H9 (cell line): ENCODE data around the gene ULK4. TPM values are rescaled to one million over a fixed set of nuclear protein-coding genes. Genes with fewer than 3 reads are reported as not detected.
A peak's percentile ranks its signal among the peaks of the same experiment; 100 is the strongest.

Source experiments
- DNase-seq: peaks from one replicate; pipeline ENCODE4 v3.0.0-alpha.2; 2017
- H2AFZ ChIP-seq: one replicate; pipeline ENCODE4 v1.6.1; 2013; ENCODE audit warnings: mild to moderate bottlenecking, low read length, control low read depth, moderate library complexity
- H2AK5ac ChIP-seq: 2 replicates; pipeline ENCODE4 v1.6.1; 2013; ENCODE audit warnings: low read length, control low read depth, mixed read lengths; ENCODE audit not compliant: insufficient read length
- H2BK120ac ChIP-seq: one replicate; pipeline ENCODE4 v1.6.1; 2013; ENCODE audit warnings: low read depth, mild to moderate bottlenecking, low read length, control low read depth, inconsistent platforms; ENCODE audit not compliant: poor library complexity, severe bottlenecking
- H2BK12ac ChIP-seq: 2 replicates; pipeline ENCODE4 v1.6.1; 2013; ENCODE audit warnings: low read length, control low read depth, mixed read lengths, low read depth; ENCODE audit not compliant: insufficient read length
- H2BK15ac ChIP-seq: 2 replicates; pipeline ENCODE4 v1.6.1; 2013; ENCODE audit warnings: low read depth, low read length, control low read depth
- H2BK20ac ChIP-seq: one replicate; pipeline ENCODE4 v1.6.1; 2013; ENCODE audit warnings: low read depth, mild to moderate bottlenecking, low read length, control low read depth, inconsistent platforms; ENCODE audit not compliant: poor library complexity, severe bottlenecking
- H2BK5ac ChIP-seq: 2 replicates; pipeline ENCODE4 v1.6.1; 2013; ENCODE audit warnings: low read length, control low read depth, mixed read lengths; ENCODE audit not compliant: insufficient read length
- H3K14ac ChIP-seq: 2 replicates; pipeline ENCODE4 v1.6.1; 2013; ENCODE audit warnings: low read length, control low read depth; ENCODE audit not compliant: insufficient read depth
- H3K18ac ChIP-seq: 2 replicates; pipeline ENCODE4 v1.6.1; 2013; ENCODE audit warnings: low read depth, mild to moderate bottlenecking, mixed read lengths, low read length, control low read depth; ENCODE audit not compliant: insufficient read length
- H3K23ac ChIP-seq: 2 replicates; pipeline ENCODE4 v1.6.1; 2013; ENCODE audit warnings: low read length, control low read depth, mixed read lengths, low read depth; ENCODE audit not compliant: insufficient read length
- H3K23me2 ChIP-seq: 2 replicates; pipeline ENCODE4 v1.6.1; 2013; ENCODE audit warnings: low read depth, mild to moderate bottlenecking, mixed read lengths, low read length, control low read depth; ENCODE audit not compliant: insufficient read length, poor library complexity, severe bottlenecking
- H3K27ac ChIP-seq: 2 replicates; pipeline ENCODE4 v1.5.1; 2013; ENCODE audit warnings: low read length, control low read depth, mixed read lengths, low read depth; ENCODE audit not compliant: insufficient read length
- H3K27me3 ChIP-seq: 2 replicates; pipeline ENCODE4 v1.6.1; 2013; ENCODE audit warnings: low read length, control low read depth, inconsistent platforms; ENCODE audit not compliant: insufficient read depth
- H3K4ac ChIP-seq: 2 replicates; pipeline ENCODE4 v1.6.1; 2013; ENCODE audit warnings: low read depth, mild to moderate bottlenecking, control low read depth, inconsistent platforms, low read length, moderate library complexity
- H3K4me1 ChIP-seq: 2 replicates; pipeline ENCODE4 v1.6.1; 2013; ENCODE audit warnings: low read length, control low read depth, inconsistent platforms; ENCODE audit not compliant: insufficient read depth
- H3K4me2 ChIP-seq: 2 replicates; pipeline ENCODE4 v1.6.1; 2013; ENCODE audit warnings: low read length, control low read depth, mixed read lengths; ENCODE audit not compliant: insufficient read length, insufficient read depth
- H3K56ac ChIP-seq: 2 replicates; pipeline ENCODE4 v1.6.1; 2013; ENCODE audit warnings: low read depth, mild to moderate bottlenecking, mixed read lengths, low read length, control low read depth; ENCODE audit not compliant: insufficient read length
- H3K79me1 ChIP-seq: 2 replicates; pipeline ENCODE4 v1.6.1; 2013; ENCODE audit warnings: low read depth, mild to moderate bottlenecking, moderate library complexity, low read length, control low read depth, inconsistent platforms; ENCODE audit not compliant: insufficient read depth, poor library complexity, severe bottlenecking
- H3K79me2 ChIP-seq: 2 replicates; pipeline ENCODE4 v1.6.1; 2013; ENCODE audit warnings: low read length, control low read depth, inconsistent platforms; ENCODE audit not compliant: insufficient read depth
- H3K9ac ChIP-seq: 2 replicates; pipeline ENCODE4 v1.6.1; 2013; ENCODE audit warnings: low read length, control low read depth, mixed read lengths; ENCODE audit not compliant: insufficient read length; ENCODE audit errors: extremely low read depth
- H3K9me3 ChIP-seq: one replicate; pipeline ENCODE4 v1.6.1; 2013; ENCODE audit warnings: low read depth, low read length, inconsistent platforms; ENCODE audit not compliant: control insufficient read depth
- H3T11ph ChIP-seq: one replicate; pipeline ENCODE4 v1.6.1; 2013; ENCODE audit warnings: mild to moderate bottlenecking, low read length, control low read depth, inconsistent platforms
- H4K20me1 ChIP-seq: one replicate; pipeline ENCODE4 v1.6.1; 2013; ENCODE audit not compliant: control insufficient read depth, insufficient read length, insufficient read depth
- H4K5ac ChIP-seq: 2 replicates; pipeline ENCODE4 v1.6.1; 2013; ENCODE audit warnings: low read depth, mild to moderate bottlenecking, mixed read lengths, low read length, control low read depth; ENCODE audit not compliant: insufficient read length
- H4K8ac ChIP-seq: replicated peaks from 2 replicates; pipeline ENCODE4 v1.6.1; 2013; ENCODE audit warnings: low read length, control low read depth, mixed read lengths, low read depth; ENCODE audit not compliant: insufficient read length
- H4K91ac ChIP-seq: 2 replicates; pipeline ENCODE4 v1.6.1; 2013; ENCODE audit warnings: low read depth, mild to moderate bottlenecking, moderate library complexity, mixed read lengths, low read length, control low read depth; ENCODE audit not compliant: insufficient read length
- H3K27ac Mint-ChIP-seq, 3 experiments: 2 replicates in 2 of 3; 3 replicates in 1 of 3; pipeline ENCODE4 v1.8.0; 2020 to 2021; ENCODE audit warnings: mixed read lengths in 3 of 3, mild to moderate bottlenecking in 1 of 3, moderate library complexity in 1 of 3
- H3K27me3 Mint-ChIP-seq: 2 replicates; pipeline ENCODE4 v1.8.0; 2021; ENCODE audit warnings: low read depth, mild to moderate bottlenecking, moderate library complexity, mixed read lengths
- H3K36me3 Mint-ChIP-seq, 3 experiments: 2 replicates in 2 of 3; 3 replicates in 1 of 3; pipeline ENCODE4 v1.8.0; 2020 to 2021; ENCODE audit warnings: low read depth in 3 of 3, mixed read lengths in 3 of 3; ENCODE audit not compliant: insufficient read depth in 1 of 3
- H3K4me1 Mint-ChIP-seq, 2 experiments: 2 replicates each; pipeline ENCODE4 v1.8.0; 2020; ENCODE audit warnings: mixed read lengths in 2 of 2
- H3K4me3 Mint-ChIP-seq, 2 experiments: 2 replicates in 1 of 2; 3 replicates in 1 of 2; pipeline ENCODE4 v1.8.0; 2020 to 2021; ENCODE audit warnings: mild to moderate bottlenecking in 2 of 2, mixed read lengths in 2 of 2, moderate library complexity in 1 of 2
- H3K9me3 Mint-ChIP-seq, 2 experiments: 2 replicates in 1 of 2; 3 replicates in 1 of 2; pipeline ENCODE4 v1.8.0; 2020; ENCODE audit warnings: mild to moderate bottlenecking in 2 of 2, mixed read lengths in 2 of 2, moderate library complexity in 1 of 2
- CTCF ChIP-seq: fragments of 200-600 bp; sonication (generic); conservative IDR thresholded peaks from 3 replicates; pipeline ENCODE4 v1.8.0; 2021; ENCODE audit warnings: antibody characterized with exemption, mild to moderate bottlenecking
- WGBS: extraction: QIAGEN DNeasy Blood & Tissue Kit; methylation state at CpG from one replicate; pipeline ENCODE4 v1.1.7; 2013; ENCODE audit warnings: missing lambda C conversion rate, low lambda C conversion rate, mixed read lengths; ENCODE audit not compliant: insufficient read length; ENCODE audit errors: extremely low coverage; 5-methylcytosine and 5-hydroxymethylcytosine counted together
- total RNA-seq: library from RNA; stranded (reverse); gene quantifications from 2 replicates; pipeline ENCODE4 v1.2.1, GENCODE V29; 2021

The ULK4 gene
- total RNA-seq, 1 experiment from 2014 or later = 12.9 TPM

- peak overlapping the region in 2 of 3 experiments; percentile 12 to 59; a peak in 4 of 7 replicates for H3K27ac Mint-ChIP-seq
- H3K27me3 ChIP-seq = no peaks in the 10 kb centered on the region
- H3K4me1 Mint-ChIP-seq = peaks cover 0 to 5% of the 10 kb centered on the region in 2 experiments; a peak in 2 of 4 replicates
- H3K79me2 ChIP-seq = no peaks in the 10 kb centered on the region
- no peak overlapping the region for H2BK12ac ChIP-seq
- no peak overlapping the region for H4K8ac ChIP-seq
- H3K36me3 Mint-ChIP-seq = peaks cover 10 to 19% (median 16%) of the 10 kb centered on the region in 3 experiments
- H2BK120ac ChIP-seq = no peak overlapping the region
- no peaks in the 10 kb centered on the region for H3K4me1 ChIP-seq
- H3K23ac ChIP-seq = no peak overlapping the region
- no peak overlapping the region for H2AK5ac ChIP-seq
- DNase-seq = no peak
- TF ChIP-seq CTCF = no peak
- H2BK20ac ChIP-seq = no peak overlapping the region
- WGBS = no CpG with 5 or more reads among the region's 1 CpG
- H3K23me2 ChIP-seq = no peaks in the 10 kb centered on the region
- no peaks in the 10 kb centered on the region for H4K20me1 ChIP-seq
- no peaks in the 10 kb centered on the region for H3K79me1 ChIP-seq
- H2BK15ac ChIP-seq = no peak overlapping the region
- H3K4me3 Mint-ChIP-seq = no peak overlapping the region
- H3K18ac ChIP-seq = no peak overlapping the region
- H3K4me2 ChIP-seq = no peak overlapping the region
- no peak overlapping the region for H2BK5ac ChIP-seq
- H3K9me3 Mint-ChIP-seq = peaks cover 11 to 12% of the 10 kb centered on the region in 2 experiments
- H4K5ac ChIP-seq = no peak overlapping the region
- no peak overlapping the region for H4K91ac ChIP-seq
- no peak overlapping the region for H3T11ph ChIP-seq
- H2AFZ ChIP-seq = no peak overlapping the region
- H3K27me3 Mint-ChIP-seq = no peaks in the 10 kb centered on the region
- H3K9me3 ChIP-seq = no peaks in the 10 kb centered on the region
- no peak overlapping the region for H3K9ac ChIP-seq
- no peak overlapping the region for H3K56ac ChIP-seq
- no peak overlapping the region for H3K27ac ChIP-seq
- no peak overlapping the region for H3K14ac ChIP-seq
- H3K4ac ChIP-seq = no peak overlapping the region
Measured at GRCh38 chr3:41700155-41700554, 261.7 kb downstream of the ULK4 start.
